Fibroblast of skin of right quadriceps (primary cell): ENCODE measurements around the gene CNTNAP2.
"Not testable (repeated sequence)": the region's sequence is repeated elsewhere in the genome, so short reads cannot be mapped to it uniquely, and the experiment has no call there.

ENCODE experiments used
- DNase-seq: peaks from one replicate; pipeline ENCODE4 v3.0.0-alpha.2; 2013

The CNTNAP2 gene

GRCh38 chr7:148299350-148300276 is 2183.0 kb downstream of the CNTNAP2 start:
- no peak for DNase-seq

GRCh38 chr7:148302436-148302835 is 2185.8 kb downstream of the CNTNAP2 start:
- not testable (repeated sequence) for DNase-seq

- peak; percentile 86 for DNase-seq
Observed at GRCh38 chr7:148303295-148304082, 2186.9 kb downstream of the CNTNAP2 start.

- no peak for DNase-seq
Observed at GRCh38 chr7:148304083-148304335, 2187.4 kb downstream of the CNTNAP2 start.

GRCh38 chr7:148304456-148304855 is 2187.9 kb downstream of the CNTNAP2 start:
- DNase-seq: no peak

- no peak for DNase-seq
Observed at GRCh38 chr7:148306759-148307158, 2190.2 kb downstream of the CNTNAP2 start.

- DNase-seq: no peak
Observed at GRCh38 chr7:148318102-148318811, 2201.7 kb downstream of the CNTNAP2 start.

- DNase-seq: no peak
Observed at GRCh38 chr7:148318838-148319237, 2202.2 kb downstream of the CNTNAP2 start.

- DNase-seq: no peak
Observed at GRCh38 chr7:148319316-148319808, 2202.8 kb downstream of the CNTNAP2 start.

- DNase-seq: peak; percentile 6
Observed at GRCh38 chr7:148325208-148325607, 2208.6 kb downstream of the CNTNAP2 start.

- peak; percentile 31 for DNase-seq
Observed at GRCh38 chr7:148327379-148327778, 2210.8 kb downstream of the CNTNAP2 start.

GRCh38 chr7:148328906-148329305 is 2212.3 kb downstream of the CNTNAP2 start:
- no peak for DNase-seq

- no peak for DNase-seq
Observed at GRCh38 chr7:148330124-148330818, 2213.7 kb downstream of the CNTNAP2 start.

GRCh38 chr7:148330822-148331221 is 2214.2 kb downstream of the CNTNAP2 start:
- DNase-seq: no peak

- DNase-seq: not testable (repeated sequence)
Observed at GRCh38 chr7:148331456-148331855, 2214.9 kb downstream of the CNTNAP2 start.

- DNase-seq: no peak
Observed at GRCh38 chr7:148332191-148333186, 2215.9 kb downstream of the CNTNAP2 start.

- no peak for DNase-seq
Observed at GRCh38 chr7:148334441-148334956, 2217.9 kb downstream of the CNTNAP2 start.

GRCh38 chr7:148334959-148335577 is 2218.5 kb downstream of the CNTNAP2 start:
- peak; percentile 79 for DNase-seq

GRCh38 chr7:148335790-148336189 is 2219.2 kb downstream of the CNTNAP2 start:
- DNase-seq: no peak

GRCh38 chr7:148336411-148336810 is 2219.8 kb downstream of the CNTNAP2 start:
- DNase-seq: no peak
